KMS-11 (cell line): ENCODE data around the gene VPS52.
A peak's percentile ranks its signal among the peaks of the same experiment; 100 is the strongest.

ENCODE experiments used
- H2AFZ ChIP-seq: fragments of 200-600 bp; sonication (generic); 2 replicates; pipeline ENCODE4 v1.6.1; 2016; ENCODE audit warnings: antibody characterized with exemption, mixed run types, low read depth
- H3K27ac ChIP-seq: fragments of 200-600 bp; sonication (generic); 2 replicates; pipeline ENCODE4 v1.6.1; 2016; ENCODE audit warnings: mild to moderate bottlenecking, mixed run types
- H3K27me3 ChIP-seq: fragments of 200-600 bp; sonication (generic); 2 replicates; pipeline ENCODE4 v1.6.1; 2017; ENCODE audit warnings: mild to moderate bottlenecking, low read depth, mixed run types, moderate library complexity; ENCODE audit not compliant: insufficient read depth
- H3K36me3 ChIP-seq: fragments of 200-600 bp; sonication (generic); 2 replicates; pipeline ENCODE4 v1.6.1; 2017; ENCODE audit warnings: mild to moderate bottlenecking, mixed run types; ENCODE audit not compliant: insufficient read depth
- H3K4me1 ChIP-seq: fragments of 200-600 bp; sonication (generic); 2 replicates; pipeline ENCODE4 v1.6.1; 2016; ENCODE audit warnings: mild to moderate bottlenecking, low read depth, mixed run types; ENCODE audit not compliant: poor library complexity, severe bottlenecking
- H3K4me2 ChIP-seq: fragments of 200-600 bp; sonication (generic); 2 replicates; pipeline ENCODE4 v1.7.0; 2016; ENCODE audit warnings: mild to moderate bottlenecking, mixed run types
- H3K4me3 ChIP-seq: fragments of 200-600 bp; sonication (generic); IDR thresholded peaks from 2 replicates; pipeline ENCODE4 v1.6.1; 2017; ENCODE audit warnings: low read depth, low read length, mixed read lengths; ENCODE audit not compliant: insufficient read depth
- H3K79me2 ChIP-seq: fragments of 200-600 bp; sonication (generic); 2 replicates; pipeline ENCODE4 v1.6.1; 2016; ENCODE audit warnings: low read depth, mixed run types; ENCODE audit not compliant: insufficient read depth
- H3K9ac ChIP-seq: fragments of 200-600 bp; sonication (generic); 2 replicates; pipeline ENCODE4 v1.6.1; 2016; ENCODE audit warnings: mild to moderate bottlenecking, mixed run types
- H4K20me1 ChIP-seq: fragments of 200-600 bp; sonication (generic); 2 replicates; pipeline ENCODE4 v1.6.1; 2016; ENCODE audit warnings: mild to moderate bottlenecking, mixed run types; ENCODE audit not compliant: insufficient read depth
- TF ChIP-seq, protein P1 (sequence below): fragments of 200-600 bp; sonication (generic); conservative IDR thresholded peaks from 2 replicates; pipeline ENCODE4 v1.6.1; 2017; ENCODE audit warnings: low read depth, mild to moderate bottlenecking, antibody characterized with exemption, low read length, moderate library complexity, mixed read lengths

VPS52 gene

DNA sequence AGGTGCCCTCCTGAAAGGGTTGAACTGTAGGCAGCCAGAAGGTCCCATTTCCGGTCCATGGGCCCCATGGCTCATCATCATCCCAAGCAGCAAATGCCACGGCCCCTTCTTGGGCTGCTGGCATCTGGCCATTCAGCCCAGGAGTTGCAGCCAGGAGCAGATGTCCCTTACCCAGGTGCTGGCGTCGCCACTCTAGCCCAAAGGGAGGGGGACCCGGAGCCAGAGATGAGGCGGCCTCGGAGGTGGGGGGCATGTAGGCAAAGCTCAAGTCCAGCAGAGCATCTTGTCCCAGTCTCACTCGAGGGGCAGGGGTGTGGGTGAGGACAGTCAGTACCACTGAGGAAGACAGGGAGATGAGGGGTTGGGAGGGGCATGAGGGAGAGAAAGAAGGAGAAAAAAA is 33.4 kb upstream of the VPS52 start:
- no peak overlapping the region for H3K27ac ChIP-seq
- no peak overlapping the region for H3K4me2 ChIP-seq
- TF ChIP-seq, protein P1, sequence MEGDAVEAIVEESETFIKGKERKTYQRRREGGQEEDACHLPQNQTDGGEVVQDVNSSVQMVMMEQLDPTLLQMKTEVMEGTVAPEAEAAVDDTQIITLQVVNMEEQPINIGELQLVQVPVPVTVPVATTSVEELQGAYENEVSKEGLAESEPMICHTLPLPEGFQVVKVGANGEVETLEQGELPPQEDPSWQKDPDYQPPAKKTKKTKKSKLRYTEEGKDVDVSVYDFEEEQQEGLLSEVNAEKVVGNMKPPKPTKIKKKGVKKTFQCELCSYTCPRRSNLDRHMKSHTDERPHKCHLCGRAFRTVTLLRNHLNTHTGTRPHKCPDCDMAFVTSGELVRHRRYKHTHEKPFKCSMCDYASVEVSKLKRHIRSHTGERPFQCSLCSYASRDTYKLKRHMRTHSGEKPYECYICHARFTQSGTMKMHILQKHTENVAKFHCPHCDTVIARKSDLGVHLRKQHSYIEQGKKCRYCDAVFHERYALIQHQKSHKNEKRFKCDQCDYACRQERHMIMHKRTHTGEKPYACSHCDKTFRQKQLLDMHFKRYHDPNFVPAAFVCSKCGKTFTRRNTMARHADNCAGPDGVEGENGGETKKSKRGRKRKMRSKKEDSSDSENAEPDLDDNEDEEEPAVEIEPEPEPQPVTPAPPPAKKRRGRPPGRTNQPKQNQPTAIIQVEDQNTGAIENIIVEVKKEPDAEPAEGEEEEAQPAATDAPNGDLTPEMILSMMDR, result no peak
- H2AFZ ChIP-seq, result no peak overlapping the region
- peaks cover 12% of the 10 kb centered on the region; the same call in 1 of the 2 replicates for H3K79me2 ChIP-seq
- H3K36me3 ChIP-seq, result no peaks in the 10 kb centered on the region
- peaks cover 5% of the 10 kb centered on the region for H3K4me1 ChIP-seq
- no peak overlapping the region for H3K9ac ChIP-seq
- H3K4me3 ChIP-seq, result no peak overlapping the region
- H4K20me1 ChIP-seq, result no peaks in the 10 kb centered on the region
- no peaks in the 10 kb centered on the region for H3K27me3 ChIP-seq

DNA sequence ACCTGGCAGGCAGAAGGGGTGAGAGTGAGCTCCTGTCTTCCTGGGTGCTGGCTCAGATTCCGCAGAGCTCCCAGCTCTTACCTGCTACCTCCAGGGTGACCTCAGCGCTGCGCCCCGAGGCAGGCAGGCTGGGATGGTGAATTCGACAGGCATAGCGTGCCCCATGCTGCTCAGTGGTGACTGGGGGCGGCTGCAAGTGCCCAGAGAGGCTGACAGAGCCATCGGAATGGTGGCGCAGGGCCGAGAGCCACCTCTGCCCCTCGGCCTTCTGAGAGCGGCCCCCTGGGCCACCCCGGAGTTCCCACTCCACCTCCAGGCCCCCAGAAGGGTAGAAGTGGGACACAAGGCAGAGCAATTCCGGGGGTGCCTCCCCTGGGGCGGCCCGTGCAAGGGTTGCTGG is 32.5 kb upstream of the VPS52 start:
- Histone ChIP-seq H3K4me3 (no peak overlapping the region), H2AFZ (no peak overlapping the region), H3K27ac (no peak overlapping the region), H3K79me2 (peaks cover 8% of the 10 kb centered on the region; the same call in 1 of the 2 replicates), H3K36me3 (no peaks in the 10 kb centered on the region), H3K4me2 (no peak overlapping the region), H4K20me1 (no peaks in the 10 kb centered on the region), H3K9ac (no peak overlapping the region), H3K4me1 (peaks cover 7% of the 10 kb centered on the region), H3K27me3 (no peaks in the 10 kb centered on the region)
- TF ChIP-seq, protein P1, result no peak

- Histone ChIP-seq H3K79me2 (no peaks in the 10 kb centered on the region), H2AFZ (no peak overlapping the region), H3K9ac (no peak overlapping the region), H3K4me1 (peaks cover 13% of the 10 kb centered on the region), H3K4me2 (no peak overlapping the region), H3K27ac (no peak overlapping the region), H3K4me3 (no peak overlapping the region), H4K20me1 (no peaks in the 10 kb centered on the region), H3K36me3 (no peaks in the 10 kb centered on the region), H3K27me3 (no peaks in the 10 kb centered on the region)
- TF ChIP-seq, protein P1, result no peak
These were observed 30.2 kb upstream of the VPS52 start for GRCh38 chr6:33301877-33302276.

DNA sequence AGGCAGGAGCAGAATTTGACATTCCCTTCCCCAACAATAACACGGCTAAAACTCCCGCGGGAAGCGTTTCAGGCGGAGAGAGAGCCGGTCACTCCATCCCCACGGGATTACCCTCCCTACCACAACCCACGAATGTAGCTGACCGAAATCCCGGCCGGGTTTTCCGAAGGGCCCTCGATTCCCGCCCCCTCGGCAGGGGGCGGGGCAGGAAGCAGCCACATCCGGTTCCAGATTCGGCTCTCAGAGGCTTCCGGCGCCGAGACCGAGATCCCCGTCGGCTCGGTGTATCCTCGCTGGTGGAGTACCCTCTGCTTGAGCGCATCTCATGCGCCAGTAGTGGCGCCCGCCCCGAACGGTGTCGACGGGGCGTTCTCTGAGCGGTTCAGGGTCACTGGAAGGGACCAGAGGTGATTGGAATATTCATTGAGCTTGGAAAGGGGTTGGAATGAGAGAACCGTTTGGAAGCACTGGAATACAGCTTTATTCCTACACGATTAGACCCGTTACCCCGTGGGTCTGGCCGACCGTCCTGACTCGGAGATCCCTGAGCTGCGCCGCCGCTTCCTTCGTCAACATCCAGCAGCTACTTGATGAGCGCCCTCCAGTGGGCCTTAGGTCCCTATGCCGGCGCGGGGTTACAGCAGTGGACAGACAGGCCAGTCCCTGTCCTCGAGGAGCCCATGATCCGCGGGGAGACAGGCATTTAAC is 27.7 kb upstream of the VPS52 start:
- Histone ChIP-seq H2AFZ (peak overlapping the region; percentile 20; the same call in 1 of the 2 replicates), H3K36me3 (no peaks in the 10 kb centered on the region)

More for the DNA sequence above, 27.7 kb upstream of the VPS52 start:
- TF ChIP-seq, protein P1, result peak; percentile 70
- Histone ChIP-seq H3K79me2 (no peaks in the 10 kb centered on the region), H3K4me2 (peak overlapping the region; percentile 93), H3K27me3 (no peaks in the 10 kb centered on the region), H3K9ac (peak overlapping the region; percentile 50), H3K27ac (peak overlapping the region; percentile 78), H3K4me3 (no peak overlapping the region), H3K4me1 (peaks cover 13% of the 10 kb centered on the region), H4K20me1 (no peaks in the 10 kb centered on the region)
